Fibroblast of the aortic adventitia (primary cell): ENCODE data around the gene HIVEP2. TPM values are rescaled to one million over a fixed set of nuclear protein-coding genes. Genes with fewer than 3 reads are reported as not detected.
A peak's percentile ranks its signal among the peaks of the same experiment; 100 is the strongest.

Experiments
- DNase-seq: peaks from one replicate; pipeline ENCODE4 v3.0.0-alpha.2; 2010; ENCODE audit warnings: low read depth
- H3K4me3 ChIP-seq: 2 replicates; pipeline ENCODE4 v1.5.1; 2011; ENCODE audit warnings: low read depth, mild to moderate bottlenecking, control low read depth, low read length, moderate library complexity
- total RNA-seq: library from RNA; depleted of rRNA; stranded (reverse); fragments of >200 nt; gene quantifications from 2 replicates; pipeline ENCODE4 v1.2.3, GENCODE V29; 2012; ENCODE audit warnings: low replicate concordance
- TF ChIP-seq, protein P1 (sequence below): IDR thresholded peaks from 2 replicates; pipeline ENCODE4 v1.5.1; 2011; ENCODE audit warnings: mild to moderate bottlenecking, low read length, control low read depth, inconsistent platforms; ENCODE audit not compliant: insufficient read depth

Gene HIVEP2
- total RNA-seq, 1 donor, result 23.1 TPM

DNA sequence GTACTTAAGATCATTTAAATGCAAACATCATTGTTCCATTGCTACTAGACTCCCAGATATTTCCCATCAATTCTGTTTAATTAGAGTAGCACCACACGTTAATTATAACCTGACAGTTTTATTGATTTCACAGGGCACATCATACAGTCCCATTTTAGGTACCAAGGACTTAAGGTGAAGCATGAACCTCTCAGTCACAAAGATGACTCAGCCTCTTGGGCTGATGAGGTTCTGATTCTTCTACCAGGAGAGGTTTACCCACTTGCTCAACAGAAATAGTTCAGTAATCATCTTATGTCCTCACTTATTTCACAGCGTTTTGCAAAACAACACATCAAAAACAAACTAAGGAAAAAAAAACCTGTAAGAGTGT is 98.5 kb downstream of the HIVEP2 start:
- peak; percentile 63 for DNase-seq

GRCh38 chr6:142845624-142846458 is 99.1 kb downstream of the HIVEP2 start:
- TF ChIP-seq, protein P1, sequence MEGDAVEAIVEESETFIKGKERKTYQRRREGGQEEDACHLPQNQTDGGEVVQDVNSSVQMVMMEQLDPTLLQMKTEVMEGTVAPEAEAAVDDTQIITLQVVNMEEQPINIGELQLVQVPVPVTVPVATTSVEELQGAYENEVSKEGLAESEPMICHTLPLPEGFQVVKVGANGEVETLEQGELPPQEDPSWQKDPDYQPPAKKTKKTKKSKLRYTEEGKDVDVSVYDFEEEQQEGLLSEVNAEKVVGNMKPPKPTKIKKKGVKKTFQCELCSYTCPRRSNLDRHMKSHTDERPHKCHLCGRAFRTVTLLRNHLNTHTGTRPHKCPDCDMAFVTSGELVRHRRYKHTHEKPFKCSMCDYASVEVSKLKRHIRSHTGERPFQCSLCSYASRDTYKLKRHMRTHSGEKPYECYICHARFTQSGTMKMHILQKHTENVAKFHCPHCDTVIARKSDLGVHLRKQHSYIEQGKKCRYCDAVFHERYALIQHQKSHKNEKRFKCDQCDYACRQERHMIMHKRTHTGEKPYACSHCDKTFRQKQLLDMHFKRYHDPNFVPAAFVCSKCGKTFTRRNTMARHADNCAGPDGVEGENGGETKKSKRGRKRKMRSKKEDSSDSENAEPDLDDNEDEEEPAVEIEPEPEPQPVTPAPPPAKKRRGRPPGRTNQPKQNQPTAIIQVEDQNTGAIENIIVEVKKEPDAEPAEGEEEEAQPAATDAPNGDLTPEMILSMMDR, result no peak
- peak; percentile 83 for DNase-seq
- peak overlapping the region; percentile 49 for H3K4me3 ChIP-seq

More for the DNA sequence above, 98.5 kb downstream of the HIVEP2 start:
- TF ChIP-seq, protein P1, result no peak
- H3K4me3 ChIP-seq, result peak overlapping the region; percentile 32

- DNase-seq, result peak; percentile 12
- TF ChIP-seq, protein P1, result no peak
- no peak overlapping the region for H3K4me3 ChIP-seq
Observed at GRCh38 chr6:142845143-142845571, 99.8 kb downstream of the HIVEP2 start.

GRCh38 chr6:142844065-142844755 is 100.8 kb downstream of the HIVEP2 start:
- no peak overlapping the region for H3K4me3 ChIP-seq
- peak; percentile 63 for DNase-seq
- TF ChIP-seq, protein P1, result no peak

GRCh38 chr6:142843361-142843760 is 101.6 kb downstream of the HIVEP2 start:
- no peak overlapping the region for H3K4me3 ChIP-seq
- DNase-seq, result no peak
- TF ChIP-seq, protein P1, result no peak

DNA sequence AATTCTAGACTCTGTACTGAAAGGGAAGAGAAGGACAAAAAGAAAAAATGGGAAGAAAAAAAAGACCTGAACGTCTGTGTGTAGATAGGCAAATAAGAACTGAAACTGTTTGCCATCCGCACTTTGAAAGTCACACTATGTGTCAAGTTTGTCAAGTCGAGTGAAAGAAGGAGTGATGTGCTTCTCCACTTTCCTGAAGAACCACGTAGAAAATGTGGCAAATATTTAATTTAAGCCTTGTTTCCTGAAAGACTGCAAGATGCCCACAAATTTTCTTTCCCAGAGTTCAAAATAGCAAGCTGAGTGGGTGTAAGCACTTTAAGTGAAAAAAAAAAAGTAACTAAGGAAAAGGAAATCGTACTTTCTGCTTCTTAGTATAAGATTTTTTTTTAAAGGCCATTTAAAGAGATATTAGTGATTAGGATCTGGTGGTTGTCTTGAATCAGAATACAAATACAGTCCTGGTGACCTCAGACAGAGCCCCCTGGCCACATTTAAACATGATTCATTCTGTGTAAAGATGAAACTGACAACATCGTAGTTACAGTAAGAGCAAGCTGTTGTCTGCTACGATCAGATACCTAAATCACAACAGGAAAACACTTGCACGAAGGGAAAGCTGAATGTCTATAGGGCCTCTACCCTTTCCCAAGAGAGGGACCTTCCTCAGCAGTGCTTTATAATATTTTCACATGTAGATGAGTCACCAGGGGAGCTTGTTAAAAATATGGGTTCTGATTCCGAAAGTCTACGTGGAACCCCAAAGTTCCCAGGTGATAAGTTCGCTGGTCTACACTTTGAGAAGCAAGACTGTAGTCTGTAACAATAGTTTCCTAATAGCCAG is 102.3 kb downstream of the HIVEP2 start:
- DNase-seq, result peak; percentile 38
- TF ChIP-seq, protein P1, result no peak
- H3K4me3 ChIP-seq, result peak overlapping the region; percentile 36
